Heart left ventricle (tissue), 13 donors: Measurements from ENCODE around the gene ANKRD11.

Source experiments
- CTCF ChIP-seq, 12 donors: fragments of 200-600 bp; sonication (generic) in 4 of 12; IDR thresholded peaks; one replicate each; pipeline versions ENCODE4 v1.5.0 to v1.8.0; 2018 to 2022; ENCODE audit warnings: antibody characterized with exemption in 12 of 12, mild to moderate bottlenecking in 5 of 12
- POLR2A ChIP-seq, 2 donors: fragments of 450-650 bp; IDR thresholded peaks; one replicate each; pipeline ENCODE4 v1.6.1; 2017; ENCODE audit warnings: antibody characterized with exemption in 2 of 2, mild to moderate bottlenecking in 2 of 2, moderate library complexity in 2 of 2
- donor health status: ischemic (EF 13 %, LVEDD 7.1; RV severe dilation, severe dysfunction).
- donor health status: DM: no; HTN: yes; CAD: no.
- donor health status: DM: no; HTN: no; CAD: no.
- donor health status: ischemic (EF 25% LVEDD 6.9; RV normal size, moderate dysfunction).
- donor health status: ischemic (EF 25% LVEDD 5.7; RV mildly dilated, moderate dysfunction).
- donor health status: ischemic (EF 35%, LVEDD 5.7; RV mildly dilated, moderate dysfunction).
- donor health status: nonischemic (EF 11% LVEDD 7.7; RV severe dilation, severe dysfunction).
- donor health status: DM: yes; HTN: yes; CAD: no.
- donor health status: PGD.
- donor health status: ischemic (EF 29% LVEDD 5.4; RV normal size, mild dysfunction).
- donor health status: nonischemic (EF 23%, LVEDD 6.1; RV moderate dilation, normal function).

- no peak for TF ChIP-seq CTCF (IDR thresholded peaks at IDR 0.05)
- no peak for TF ChIP-seq POLR2A (IDR thresholded peaks at IDR 0.05)
Measured at GRCh38 chr16:89455692-89456091, 34.7 kb downstream of the ANKRD11 start.
